Activated CD8-positive, alpha-beta memory T cell treated with anti-CD3 and anti-CD28 coated beads, Interleukin-2, amount 50 U/mL, for 48 hours (primary cell): Measurements from ENCODE around the gene EVI5L.

Experiments used
- DNase-seq: peaks from one replicate; pipeline ENCODE4 v3.0.0-alpha.2; 2020

Gene EVI5L

DNA sequence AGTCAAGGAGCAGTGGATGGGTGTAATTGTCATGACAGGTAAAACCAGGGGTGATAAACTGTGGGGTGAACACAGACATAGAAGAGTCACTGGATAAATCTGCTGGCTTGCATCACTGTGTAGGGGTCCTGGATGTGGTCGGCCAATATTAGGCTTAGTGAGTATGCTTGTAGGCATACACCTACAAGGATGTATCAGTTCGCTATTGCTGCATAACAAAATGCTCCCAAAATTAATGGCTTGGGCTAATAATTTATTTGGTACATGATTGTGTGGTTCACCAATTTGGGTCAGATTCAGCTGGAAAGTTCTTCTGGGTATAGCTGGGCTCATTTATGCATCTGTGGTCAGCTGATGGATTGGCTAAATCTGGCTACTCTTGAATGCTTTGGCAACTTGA lies 11.2 kb upstream of the EVI5L start:
- DNase-seq: no peak

GRCh38 chr19:7819337-7819736 lies 10.7 kb upstream of the EVI5L start:
- no peak for DNase-seq

DNA sequence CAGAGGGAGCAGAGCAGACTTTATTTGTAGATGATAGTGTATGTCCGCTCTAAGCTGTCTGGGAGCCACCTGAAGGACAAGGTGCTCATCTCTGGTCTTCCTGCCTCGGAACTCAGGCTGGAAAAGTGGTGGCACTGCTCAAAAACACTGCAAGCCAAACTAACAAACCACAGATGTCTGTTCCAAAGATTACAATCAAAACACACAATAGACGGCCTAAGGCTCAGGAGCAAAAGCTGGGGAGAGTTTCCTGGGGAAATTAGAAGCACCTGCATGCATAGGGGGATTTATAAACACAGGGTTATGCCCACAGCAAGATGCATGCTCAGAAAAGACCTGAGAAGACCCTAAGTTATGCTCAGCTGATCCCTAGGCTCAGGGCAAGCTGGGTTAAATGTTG lies 9.4 kb upstream of the EVI5L start:
- DNase-seq: no peak

- no peak for DNase-seq
These were observed 7.0 kb upstream of the EVI5L start for GRCh38 chr19:7822910-7823515.

DNA sequence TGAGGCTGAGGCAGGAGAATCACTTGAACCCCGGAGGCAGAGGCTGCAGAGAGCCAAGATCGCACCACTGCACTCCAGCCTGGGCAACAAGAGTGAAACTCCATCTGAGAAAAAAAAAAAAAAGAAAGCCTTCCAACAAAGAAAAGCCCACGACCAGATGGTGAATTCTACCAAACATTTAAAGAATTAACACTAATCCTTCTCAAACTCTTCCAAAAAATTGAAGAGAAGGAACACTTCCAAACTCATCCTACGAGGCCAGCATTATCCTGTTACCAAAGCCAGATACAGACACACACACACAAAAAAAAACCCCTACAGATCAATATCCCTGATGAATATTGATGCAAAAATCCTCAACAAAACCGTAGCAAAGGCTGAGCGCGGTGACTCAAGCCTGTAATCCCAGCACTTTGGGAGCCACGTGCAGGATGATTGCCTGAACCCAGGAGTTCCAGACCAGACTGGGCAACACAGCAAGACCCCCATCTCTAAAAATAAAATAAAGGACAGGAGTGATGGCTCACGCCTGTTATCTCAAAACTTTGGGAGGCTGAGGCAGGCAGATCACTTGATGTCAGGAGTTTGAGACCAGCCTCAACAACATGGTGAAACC lies 6.2 kb upstream of the EVI5L start:
- DNase-seq: no peak

DNA sequence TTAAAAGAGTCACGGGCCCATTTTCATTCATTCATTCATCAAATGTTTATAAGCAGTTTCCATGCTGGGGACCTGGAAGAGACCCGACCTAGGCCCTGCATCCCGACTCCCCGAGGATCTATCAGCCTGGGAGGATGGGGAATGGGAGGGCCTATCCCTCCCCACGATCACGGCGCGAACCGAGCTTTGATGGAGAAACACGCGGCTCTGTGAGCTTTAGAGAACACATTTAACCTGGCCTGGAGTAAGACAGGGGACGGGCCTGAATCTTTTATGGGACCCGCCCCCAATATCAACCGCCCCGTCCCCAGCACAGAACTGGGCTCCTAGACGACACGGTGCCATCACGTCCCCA lies 875 bp upstream of the EVI5L start:
- no peak for DNase-seq

- no peak for DNase-seq
These were observed 304 bp downstream of the EVI5L start for GRCh38 chr19:7830272-7830771.

GRCh38 chr19:7830823-7831222 lies 805 bp downstream of the EVI5L start:
- DNase-seq: no peak

- no peak for DNase-seq
These were observed 1.4 kb downstream of the EVI5L start for GRCh38 chr19:7831452-7831851.

DNA sequence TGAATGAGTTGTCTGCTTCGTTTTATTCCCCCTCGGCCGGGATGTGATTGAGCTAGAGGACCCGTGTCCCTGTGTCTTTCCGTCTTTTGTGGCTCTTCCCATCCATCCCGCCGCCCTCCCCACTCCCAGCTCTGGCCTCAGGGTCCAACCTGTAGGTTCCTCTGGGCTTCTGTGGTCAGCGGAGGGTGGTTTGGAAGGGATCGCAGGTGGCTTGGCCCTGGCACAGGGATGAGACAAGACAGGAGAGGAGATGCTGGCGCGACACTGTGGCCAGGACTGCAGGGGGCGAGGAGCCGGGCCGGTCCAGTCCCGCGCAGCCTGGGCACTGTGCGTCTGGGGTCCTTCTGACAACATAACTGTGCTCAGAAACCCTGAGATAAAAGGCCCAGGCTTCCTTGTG lies 2.0 kb downstream of the EVI5L start:
- no peak for DNase-seq

GRCh38 chr19:7832781-7833180 lies 2.8 kb downstream of the EVI5L start:
- DNase-seq: no peak

DNA sequence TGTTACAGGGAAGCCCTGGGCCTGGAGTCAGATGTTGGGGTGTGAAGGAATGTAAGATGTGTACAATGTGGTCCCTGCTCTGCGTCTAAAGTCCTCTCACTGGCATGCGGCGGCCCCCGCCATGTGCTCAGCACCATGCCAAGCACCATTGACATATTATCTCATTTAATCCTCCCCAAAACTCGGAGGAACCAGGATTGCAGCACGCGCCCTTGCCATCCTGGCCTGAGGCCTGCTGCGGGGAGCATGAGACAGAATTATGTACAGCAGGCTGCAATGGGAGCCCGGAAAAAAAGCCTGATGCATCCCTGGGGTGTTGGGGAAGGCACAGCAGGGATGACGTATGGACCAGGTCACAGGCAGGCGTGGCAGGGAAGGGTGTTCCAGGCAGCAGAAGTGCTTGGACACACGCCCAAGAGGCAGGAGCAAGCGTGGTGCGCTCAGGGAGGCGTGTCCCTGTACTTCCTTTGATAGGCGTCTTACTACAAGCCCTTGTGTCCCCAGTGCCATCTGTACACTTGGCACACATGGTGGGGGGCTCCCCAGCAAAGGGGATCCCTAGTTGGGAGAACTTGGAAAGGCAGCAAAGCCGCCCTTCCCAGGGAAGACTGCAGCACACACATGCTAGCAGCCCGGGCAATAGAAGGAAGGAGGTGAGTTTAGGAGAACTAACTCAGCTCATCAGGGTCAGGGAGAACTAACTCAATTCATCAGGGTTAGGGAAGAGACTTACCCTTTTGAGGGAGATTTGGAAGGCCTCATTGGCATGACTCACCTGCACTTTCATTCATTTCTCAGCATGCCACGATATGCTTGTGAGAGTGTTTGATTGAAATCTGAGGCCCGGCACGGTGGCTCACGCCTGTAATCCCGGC lies 3.4 kb downstream of the EVI5L start:
- no peak for DNase-seq

GRCh38 chr19:7839476-7839875 lies 9.5 kb downstream of the EVI5L start:
- DNase-seq: no peak

- no peak for DNase-seq
These were observed 10.6 kb downstream of the EVI5L start for GRCh38 chr19:7840629-7841028.

DNA sequence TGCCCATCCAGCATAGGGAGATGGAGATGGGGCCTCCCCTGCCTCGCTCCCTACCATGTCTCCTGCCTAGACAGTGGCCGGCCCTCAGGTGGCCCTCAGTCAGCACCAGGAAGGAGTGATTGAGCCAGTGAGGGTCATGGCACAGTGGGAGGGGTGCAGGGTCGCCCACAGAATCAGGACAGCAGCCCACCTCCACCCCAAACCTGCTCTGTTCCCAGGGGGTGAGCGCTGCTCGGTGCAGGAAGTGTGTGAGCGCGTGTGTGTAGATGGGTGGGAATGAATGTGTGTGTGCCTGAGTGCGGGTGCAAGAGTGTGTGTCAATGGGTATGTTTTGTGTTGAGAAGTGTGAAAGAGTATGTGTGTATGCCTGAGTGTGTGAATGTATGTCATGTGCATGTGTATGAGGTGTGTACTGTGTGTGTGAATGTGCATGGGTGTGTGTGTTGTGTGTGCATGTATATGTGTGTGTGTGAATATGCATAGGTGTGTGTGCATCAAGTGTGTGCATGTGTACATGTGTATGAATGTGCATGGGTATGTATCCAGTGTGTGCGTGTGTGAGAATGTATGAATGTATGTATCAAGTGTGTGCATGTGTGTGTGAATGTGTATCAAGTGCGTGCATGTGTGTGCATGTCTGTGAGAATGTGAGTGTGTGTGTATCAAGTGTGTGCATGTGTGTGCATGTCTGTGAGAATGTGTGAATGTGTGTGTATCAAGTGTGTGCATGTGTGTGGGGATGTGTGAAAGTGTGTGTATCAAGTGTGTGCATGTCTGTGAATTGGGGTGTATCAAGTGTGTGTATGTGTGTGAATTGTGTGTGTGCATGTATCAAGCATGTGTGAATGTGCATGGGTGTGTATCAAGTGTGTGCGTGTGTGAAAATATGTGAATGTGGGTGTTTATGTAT lies 12.0 kb downstream of the EVI5L start:
- DNase-seq: no peak

DNA sequence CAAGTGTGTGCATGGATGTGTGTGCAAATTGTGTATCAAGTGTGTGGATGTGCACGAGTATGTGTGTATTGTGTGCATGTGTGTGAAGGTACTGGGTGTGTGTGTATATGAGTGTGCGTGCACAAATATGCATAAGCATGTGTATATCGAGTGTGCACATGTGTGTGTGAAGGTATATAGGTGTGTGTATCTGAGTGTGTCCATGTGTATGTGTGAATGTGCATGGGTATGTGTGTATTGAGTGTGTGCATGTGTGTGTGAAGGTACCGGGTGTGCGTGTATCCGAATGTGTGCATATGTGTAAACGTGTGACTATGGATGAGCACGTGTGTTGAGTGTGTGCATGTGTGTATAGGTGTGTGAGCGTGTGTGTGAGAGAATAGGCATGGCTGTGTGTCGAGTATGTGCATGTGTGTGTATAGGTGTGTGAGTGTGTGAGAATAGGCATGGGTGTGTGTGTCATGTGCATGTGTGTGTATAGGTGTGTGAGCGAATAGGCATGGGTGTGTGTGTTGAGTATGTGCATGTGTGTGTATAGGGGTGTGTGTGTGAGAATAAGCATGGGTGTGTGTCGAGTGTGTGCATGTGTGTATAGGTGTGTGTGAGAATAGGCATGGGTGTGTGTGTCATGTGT lies 12.8 kb downstream of the EVI5L start:
- DNase-seq: no peak

GRCh38 chr19:7843521-7843920 lies 13.5 kb downstream of the EVI5L start:
- DNase-seq: no peak

- DNase-seq: no peak
These were observed 14.4 kb downstream of the EVI5L start for GRCh38 chr19:7844405-7844804.

DNA sequence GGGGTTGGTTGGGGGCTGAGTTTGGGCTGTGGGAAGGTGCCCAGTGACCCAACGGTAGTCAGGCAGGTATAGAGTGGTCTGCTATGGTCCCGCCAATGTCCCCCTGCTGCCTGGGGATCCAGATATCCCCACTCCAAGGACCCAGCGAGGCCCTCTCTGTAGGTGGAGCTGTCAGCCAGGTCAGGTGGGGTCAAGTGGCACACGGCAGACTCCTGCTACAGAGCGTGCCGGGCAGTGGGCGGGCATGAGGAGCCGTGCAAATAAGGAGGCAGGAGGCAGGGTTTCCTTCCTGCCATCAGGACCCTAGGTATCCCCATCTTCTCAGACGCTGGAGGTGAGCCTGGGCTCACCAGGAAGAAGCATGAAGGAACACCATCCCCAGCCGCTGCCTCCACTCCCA lies 14.9 kb downstream of the EVI5L start:
- DNase-seq: no peak

GRCh38 chr19:7845390-7846154 lies 15.6 kb downstream of the EVI5L start:
- no peak for DNase-seq

DNA sequence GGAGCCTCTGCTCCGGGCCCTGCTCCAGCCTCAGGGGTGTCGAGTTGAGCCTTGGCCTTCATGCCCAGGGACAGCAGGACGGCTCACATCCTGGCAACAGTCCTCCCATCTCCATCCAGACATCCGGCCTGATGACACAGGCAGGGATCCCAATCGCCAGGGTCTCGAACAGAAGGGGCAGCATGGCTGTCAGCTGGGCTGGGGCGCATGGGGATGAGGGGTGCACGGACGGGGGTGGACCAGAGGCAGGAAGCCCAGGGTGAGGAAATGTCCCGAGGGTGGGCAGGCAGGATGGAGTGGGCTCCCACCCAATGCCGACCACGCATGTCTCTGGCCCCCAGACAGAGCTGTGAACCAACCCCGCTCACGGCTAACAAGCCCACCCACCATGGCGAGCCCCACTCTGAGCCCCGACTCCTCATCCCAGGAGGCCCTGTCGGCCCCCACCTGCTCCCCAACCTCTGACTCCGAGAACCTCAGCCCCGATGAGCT lies 16.2 kb downstream of the EVI5L start:
- no peak for DNase-seq

DNA sequence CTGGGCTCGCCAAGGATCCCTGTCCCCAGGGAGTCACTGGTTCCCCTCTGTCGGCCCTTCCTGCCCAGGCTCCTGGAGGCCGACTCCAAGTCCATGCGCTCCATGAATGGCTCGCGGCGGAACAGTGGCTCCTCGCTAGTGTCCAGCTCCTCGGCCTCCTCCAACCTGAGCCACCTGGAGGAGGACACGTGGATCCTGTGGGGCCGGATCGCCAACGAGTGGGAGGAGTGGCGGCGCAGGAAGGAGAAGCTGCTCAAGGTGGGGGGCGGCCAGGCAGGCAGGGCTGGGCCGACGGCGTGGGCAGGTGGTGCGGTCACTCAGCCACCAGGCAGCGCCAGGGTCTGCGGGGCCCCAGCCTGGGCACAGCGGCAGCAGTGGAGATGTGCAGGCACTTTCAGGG lies 17.6 kb downstream of the EVI5L start:
- DNase-seq: no peak
